Keratinocyte (primary cell): ENCODE results near the gene KRT2. TPM values are rescaled to one million over a fixed set of nuclear protein-coding genes. Genes with fewer than 3 reads are reported as not detected.

ENCODE experiments used
- DNase-seq: peaks from one replicate; pipeline ENCODE4 v3.0.0-alpha.2; 2011; ENCODE audit warnings: low read depth, missing footprints, low spot score
- FAIRE-seq: peaks from 2 replicates; lab custom pipeline; 2011; peaks lifted over from hg19 to GRCh38; lab: Jason Lieb, UNC
- H2AFZ ChIP-seq: 2 replicates; pipeline ENCODE4 v1.6.0; 2012; ENCODE audit warnings: low read length, control low read depth, inconsistent platforms; ENCODE audit not compliant: control insufficient read depth
- H3K27ac ChIP-seq: 2 replicates; pipeline ENCODE4 v1.5.1; 2011; ENCODE audit warnings: low read length; ENCODE audit not compliant: control insufficient read depth, insufficient read depth
- H3K27me3 ChIP-seq: 3 replicates; pipeline ENCODE4 v1.6.0; 2011; ENCODE audit warnings: low read length; ENCODE audit not compliant: control insufficient read depth, insufficient read depth; ENCODE audit errors: extremely low read depth
- H3K36me3 ChIP-seq, 2 experiments: 2 replicates in 1 of 2; 3 replicates in 1 of 2; pipeline ENCODE4 v1.5.1; 2011; ENCODE audit warnings: low read length in 2 of 2, mild to moderate bottlenecking in 1 of 2; ENCODE audit not compliant: control insufficient read depth in 2 of 2, insufficient read depth in 2 of 2; ENCODE audit errors: extremely low read depth in 1 of 2
- H3K4me1 ChIP-seq: 3 replicates; pipeline ENCODE4 v1.5.1; 2011; ENCODE audit warnings: low read length; ENCODE audit not compliant: control insufficient read depth, insufficient read depth; ENCODE audit errors: extremely low read depth
- H3K4me2 ChIP-seq: 3 replicates; pipeline ENCODE4 v1.6.0; 2011; ENCODE audit warnings: low read depth, low read length; ENCODE audit not compliant: control insufficient read depth, insufficient read depth; ENCODE audit errors: extremely low read depth
- H3K4me3 ChIP-seq, 3 experiments: fragments of 200-600 bp in 1 of 3; sonication (generic) in 1 of 3; 2 replicates in 2 of 3; 3 replicates in 1 of 3; pipeline ENCODE4 v1.5.1; 2011 to 2016; ENCODE audit warnings: low read length in 3 of 3, mild to moderate bottlenecking in 3 of 3, control low read depth in 2 of 3, inconsistent platforms in 1 of 3, low read depth in 1 of 3, mixed read lengths in 1 of 3, mixed run types in 1 of 3, moderate library complexity in 1 of 3; ENCODE audit not compliant: control insufficient read depth in 2 of 3, insufficient read depth in 2 of 3; ENCODE audit errors: extremely low read depth in 1 of 3
- H3K79me2 ChIP-seq: 2 replicates; pipeline ENCODE4 v1.6.0; 2012; ENCODE audit warnings: low read length; ENCODE audit not compliant: control insufficient read depth, insufficient read depth
- H3K9ac ChIP-seq: 3 replicates; pipeline ENCODE4 v1.6.0; 2011; ENCODE audit warnings: low read length; ENCODE audit not compliant: control insufficient read depth, insufficient read depth; ENCODE audit errors: extremely low read depth
- H3K9me1 ChIP-seq: 3 replicates; pipeline ENCODE4 v1.6.0; 2011; ENCODE audit warnings: low read length; ENCODE audit not compliant: control insufficient read depth, insufficient read depth; ENCODE audit errors: extremely low read depth
- H3K9me3 ChIP-seq: 2 replicates; pipeline ENCODE4 v1.5.1; 2012; ENCODE audit warnings: low read depth, low read length; ENCODE audit not compliant: control insufficient read depth
- H4K20me1 ChIP-seq: 3 replicates; pipeline ENCODE4 v1.6.0; 2011; ENCODE audit warnings: low read length; ENCODE audit not compliant: control insufficient read depth, insufficient read depth; ENCODE audit errors: extremely low read depth
- CTCF ChIP-seq, 3 experiments: IDR thresholded peaks in 1 of 3; conservative IDR thresholded peaks in 1 of 3; optimal IDR thresholded peaks in 1 of 3; 2 replicates in 2 of 3; 3 replicates in 1 of 3; pipeline versions ENCODE3 to v1.5.1; 2011; ENCODE audit warnings: low read length in 3 of 3, mild to moderate bottlenecking in 3 of 3, moderate library complexity in 2 of 3, control low read depth in 1 of 3, inconsistent platforms in 1 of 3; ENCODE audit not compliant: insufficient read depth in 2 of 3; ENCODE audit errors: extremely low read depth in 1 of 3
- EZH2 ChIP-seq: IDR thresholded peaks from one replicate; pipeline ENCODE4 v1.6.1; 2012; ENCODE audit warnings: inconsistent platforms, mild to moderate bottlenecking, low read length, moderate library complexity
- dilution Hi-C: fragments of 300-500 bp; cut with MboI; formaldehyde crosslinking; loops from one replicate; pipeline ENCODE4 v1.7.0; 2020; ENCODE audit warnings: low sequenced_read_pairs; ENCODE audit not compliant: extremely low pct_ligation_motif_present
- polyA plus RNA-seq, 5 experiments: library from polyadenylated mRNA; depleted of rRNA in 3 of 5; stranded (reverse) in 3 of 5; stranded (forward) in 1 of 5; unstranded in 1 of 5; fragments of >200 nt; gene quantifications; 1 replicate in 1 of 5; 2 replicates in 3 of 5; 3 replicates in 1 of 5; pipeline versions ENCODE4 v1.2.1 to v1.2.3, GENCODE V29; 2011 to 2012; ENCODE audit warnings: missing spikeins in 2 of 5, low read depth in 1 of 5, low replicate concordance in 1 of 5

Gene KRT2
- polyA plus RNA-seq, 1 donor (not counting 4 experiments of a cell fraction or from before 2014, with no cell fraction given) = 0.69 TPM

DNA sequence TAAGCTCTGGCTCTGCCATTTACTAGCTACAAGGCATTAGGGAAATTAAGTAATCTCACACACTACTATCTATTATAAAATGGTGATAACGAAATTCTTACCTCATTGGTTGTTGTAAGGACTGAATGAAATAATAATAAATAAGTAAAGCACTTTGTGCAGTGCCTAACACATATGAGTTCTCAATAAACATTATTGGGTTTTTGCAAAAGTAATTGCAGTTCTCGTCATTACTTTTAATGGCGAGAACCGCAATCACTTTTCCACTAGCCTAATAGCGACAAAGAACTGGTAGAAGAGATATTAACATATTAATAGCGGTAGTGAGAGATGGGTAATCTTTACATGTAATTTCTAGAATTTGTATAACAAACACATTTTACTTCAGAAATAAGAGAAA lies 42.1 kb upstream of the KRT2 start:
- no peaks in the 10 kb centered on the region for H3K36me3 ChIP-seq
- H3K9me3 ChIP-seq = no peaks in the 10 kb centered on the region
- no peak overlapping the region for H2AFZ ChIP-seq
- H3K9me1 ChIP-seq = peaks cover under 1% of the 10 kb centered on the region
- dilution Hi-C loops = no loop called here
- H4K20me1 ChIP-seq = peaks cover 3% of the 10 kb centered on the region
- no peak overlapping the region for H3K27ac ChIP-seq
- H3K4me1 ChIP-seq = peaks cover 5% of the 10 kb centered on the region
- H3K27me3 ChIP-seq = peaks cover 49% of the 10 kb centered on the region
- FAIRE-seq = no peak
- no peak overlapping the region for H3K4me3 ChIP-seq
- no peaks in the 10 kb centered on the region for H3K79me2 ChIP-seq
- no peak overlapping the region for H3K4me2 ChIP-seq
- H3K9ac ChIP-seq = no peak overlapping the region
- TF ChIP-seq EZH2 (no peak), CTCF (optimal IDR thresholded peaks at IDR 0.05 in 1 of 3, IDR thresholded peaks at IDR 0.05 in 1 of 3, conservative IDR thresholded peaks at IDR 0.05 in 1 of 3; ENCODE audit: extremely low read depth in 1 of 3, insufficient read depth in 2 of 3, low read length in 3 of 3) (no peak)
- DNase-seq = no peak

GRCh38 chr12:52693261-52693660 lies 41.2 kb upstream of the KRT2 start:
- Histone ChIP-seq H3K27ac (no peak overlapping the region), H3K79me2 (no peaks in the 10 kb centered on the region), H3K27me3 (peaks cover 40% of the 10 kb centered on the region), H3K4me2 (no peak overlapping the region), H3K9ac (no peak overlapping the region), H3K9me3 (no peaks in the 10 kb centered on the region), H4K20me1 (no peaks in the 10 kb centered on the region), H3K4me1 (peaks cover 5% of the 10 kb centered on the region), H2AFZ (no peak overlapping the region), H3K36me3 (no peaks in the 10 kb centered on the region), H3K4me3 (no peak overlapping the region), H3K9me1 (no peaks in the 10 kb centered on the region)
- TF ChIP-seq EZH2 (no peak), CTCF (optimal IDR thresholded peaks at IDR 0.05 in 1 of 3, IDR thresholded peaks at IDR 0.05 in 1 of 3, conservative IDR thresholded peaks at IDR 0.05 in 1 of 3; ENCODE audit: extremely low read depth in 1 of 3, insufficient read depth in 2 of 3, low read length in 3 of 3) (no peak)
- no peak for DNase-seq
- dilution Hi-C loops = no loop called here
- FAIRE-seq = no peak
